NCI-H146 (cell line): Measurements from ENCODE around the gene LIAS.
"Not testable (repeated sequence)": the region's sequence is repeated elsewhere in the genome, so short reads cannot be mapped to it uniquely, and the experiment has no call there.

Experiments used
- DNase-seq: peaks from one replicate; lab custom pipeline; 2025; lab: John Stamatoyannopoulos, UW

LIAS gene

GRCh38 chr4:39497909-39498726 is 39.3 kb downstream of the LIAS start:
- no peak for DNase-seq

- no peak for DNase-seq
Observed at GRCh38 chr4:39498727-39499020, 39.8 kb downstream of the LIAS start.

GRCh38 chr4:39502019-39502663 is 43.3 kb downstream of the LIAS start:
- no peak for DNase-seq

- DNase-seq = not testable (repeated sequence)
Observed at GRCh38 chr4:39502664-39503035, 43.8 kb downstream of the LIAS start.

GRCh38 chr4:39504538-39504937 is 45.7 kb downstream of the LIAS start:
- no peak for DNase-seq

- DNase-seq = no peak
Observed at GRCh38 chr4:39505581-39505980, 46.7 kb downstream of the LIAS start.

GRCh38 chr4:39510348-39510929 is 51.6 kb downstream of the LIAS start:
- DNase-seq = no peak

- not testable (repeated sequence) for DNase-seq
Observed at GRCh38 chr4:39514266-39514665, 55.4 kb downstream of the LIAS start.

- DNase-seq = no peak
Observed at GRCh38 chr4:39514888-39515401, 56.1 kb downstream of the LIAS start.

GRCh38 chr4:39515669-39516401 is 57.0 kb downstream of the LIAS start:
- not testable (repeated sequence) for DNase-seq

- DNase-seq = no peak
Observed at GRCh38 chr4:39516407-39516966, 57.6 kb downstream of the LIAS start.

GRCh38 chr4:39518484-39518883 is 59.6 kb downstream of the LIAS start:
- DNase-seq = no peak

- no peak for DNase-seq
Observed at GRCh38 chr4:39521253-39521919, 62.5 kb downstream of the LIAS start.

- DNase-seq = no peak
Observed at GRCh38 chr4:39522068-39522467, 63.2 kb downstream of the LIAS start.

GRCh38 chr4:39524161-39524957 is 65.5 kb downstream of the LIAS start:
- DNase-seq = no peak

GRCh38 chr4:39525822-39526690 is 67.2 kb downstream of the LIAS start:
- DNase-seq = no peak

GRCh38 chr4:39526765-39527295 is 68.0 kb downstream of the LIAS start:
- DNase-seq = no peak

GRCh38 chr4:39527296-39528060 is 68.6 kb downstream of the LIAS start, which contains the start of gene UGDH:
Gene UGDH (minus strand): TSS chr4:39527439. CDS start chr4:39521512, 5,927 bp downstream.
- peak; percentile 98 for DNase-seq

- peak; percentile 83 for DNase-seq
Observed at GRCh38 chr4:39528061-39528465, 69.2 kb downstream of the LIAS start.
